ENCODE results near the gene CERS1. TPM values are rescaled to one million over a fixed set of nuclear protein-coding genes. Genes with fewer than 3 reads are reported as not detected.

Gene CERS1
- total and polyA plus RNA-seq, 10 of the 15 experiments (the other 5 are each of a cell fraction or from before 2014, with no cell fraction given), result 0.19 TPM; not detected in 9

DNA sequence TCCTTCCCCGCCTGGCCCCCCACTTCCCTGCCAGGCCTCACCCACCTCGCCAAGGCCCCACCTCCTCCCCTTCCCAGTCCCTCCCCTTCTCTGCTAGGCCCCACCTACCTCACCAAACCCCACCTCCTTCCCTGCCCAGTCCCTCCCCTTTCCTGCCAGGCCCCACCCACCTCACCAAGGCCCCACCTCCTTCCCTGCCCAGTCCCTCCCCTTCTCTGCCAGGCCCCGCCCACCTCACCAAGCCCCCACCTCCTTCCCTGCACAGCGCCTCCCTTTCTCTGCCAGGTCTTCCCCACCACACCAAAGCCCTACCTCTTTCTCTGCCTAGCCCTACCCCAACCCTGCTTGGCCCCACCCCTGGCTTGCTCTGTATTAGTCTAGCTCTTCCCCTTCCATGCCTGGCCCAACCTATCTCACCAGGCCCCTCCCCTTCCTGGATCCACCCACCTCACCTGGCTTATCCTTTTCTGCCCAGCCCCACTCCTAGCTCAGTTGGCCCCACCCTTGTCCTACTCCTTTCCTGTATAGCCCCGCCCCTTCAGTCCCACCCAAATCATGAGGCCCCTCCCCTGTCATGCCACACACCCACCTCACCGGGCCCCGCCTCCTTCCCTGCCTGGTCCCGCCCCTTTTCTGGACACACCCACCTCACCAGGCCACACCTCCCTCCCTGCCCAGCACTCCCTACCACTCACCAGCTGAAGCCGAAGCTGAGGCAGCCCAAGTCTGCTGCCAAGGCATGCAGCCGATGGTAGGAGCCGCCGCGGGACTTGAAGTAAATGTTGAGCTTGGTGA is 16.2 kb downstream of the CERS1 start:
- Histone ChIP-seq H3K4me2 (ENCODE audit: control insufficient read depth, insufficient read depth) (no peak overlapping the region), H3K27me3 (replicated peaks in 1 of 2; ENCODE audit: control insufficient read depth in 2 of 2, insufficient read depth in 2 of 2, low read length in 1 of 2) (no peaks in the 10 kb centered on the region), H3K27ac (ENCODE audit: control insufficient read depth, insufficient read depth) (no peak overlapping the region), H3K79me2 (ENCODE audit: control insufficient read depth, insufficient read depth, low read length) (no peaks in the 10 kb centered on the region), H4K20me1 (ENCODE audit: control insufficient read depth, insufficient read depth) (no peaks in the 10 kb centered on the region), H3K4me3 (no peak overlapping the region), H3K4me1 (ENCODE audit: control insufficient read depth, insufficient read depth, low read length) (no peaks in the 10 kb centered on the region), H3K9ac (ENCODE audit: control insufficient read depth, insufficient read depth, low read length) (no peak overlapping the region), H3K36me3 (ENCODE audit: control insufficient read depth in 2 of 2, insufficient read depth in 2 of 2, low read length in 1 of 2) (no peaks in the 10 kb centered on the region), H2AFZ (ENCODE audit: control insufficient read depth, low read depth, low read length) (no peak overlapping the region), H3K9me3 (replicated peaks; ENCODE audit: control insufficient read depth, insufficient read depth, low read length) (no peaks in the 10 kb centered on the region)
- RAD21 ChIA-PET (ENCODE audit: unreplicated experiment), result no interaction called here
- SMC1A ChIA-PET (ENCODE audit: uncharacterized antibody, unreplicated experiment), result interaction anchor here (1.3 kb wide), 1 partner anchor 360 kb away, joined by 3 read pairs; no protein-coding TSS in a partner anchor
- ATAC-seq (peak; percentile 72), DNase-seq (ENCODE audit: low read depth, low spot score) (no peak), FAIRE-seq (no peak)
- no TSS peak for BruUV-seq (replicated peaks)
- in situ Hi-C loops (cut with MboI), result no loop called here
- POLR2A ChIA-PET, result no interaction called here
- intact Hi-C loops (cut with micrococcal nuclease; ENCODE audit: unreplicated experiment), result no loop called here
- TF ChIP-seq ELK1 (IDR thresholded peaks at IDR 0.05; ENCODE audit: low read depth, low read length), result no peak
- no peak for TF ChIP-seq NR2C2 (IDR thresholded peaks at IDR 0.05; ENCODE audit: borderline replicate concordance, control insufficient read depth, insufficient read length, low read depth)
- no peak for TF ChIP-seq SMARCA5 (IDR thresholded peaks at IDR 0.05)
- no peak for TF ChIP-seq SMAD5 (IDR thresholded peaks at IDR 0.05; ENCODE audit: low read depth)
- TF ChIP-seq RAD51 (IDR thresholded peaks at IDR 0.05), result no peak
- no peak for TF ChIP-seq NFYB (IDR thresholded peaks at IDR 0.05; ENCODE audit: insufficient read depth, low read depth, low read length)
- TF ChIP-seq ZNF384 (IDR thresholded peaks at IDR 0.05; ENCODE audit: borderline replicate concordance, low read depth, low read length), result no peak
- TF ChIP-seq POU2F2 (IDR thresholded peaks at IDR 0.05; ENCODE audit: borderline replicate concordance, low read depth, low read length), result no peak
- no peak for TF ChIP-seq CTCF (IDR thresholded peaks at IDR 0.05 in 2 of 3, conservative IDR thresholded peaks at IDR 0.05 in 1 of 3; ENCODE audit: control insufficient read depth in 2 of 3, extremely low read depth in 1 of 3, insufficient read depth in 1 of 3, low read depth in 3 of 3, low read length in 3 of 3)
- no peak for TF ChIP-seq KDM1A (IDR thresholded peaks at IDR 0.05; ENCODE audit: borderline replicate concordance)
- WGBS (ENCODE audit: insufficient coverage, insufficient replicate concordance, low lambda C conversion rate, missing lambda C conversion rate), result 90% methylated on average over 6 of the region's 13 CpGs
- CTCF ChIA-PET, result no interaction called here
